ENCODE results near the gene YLPM1.
A peak's percentile ranks its signal among the peaks of the same experiment; 100 is the strongest.

Gene YLPM1

GRCh38 chr14:74846168-74846567 is 83.1 kb downstream of the YLPM1 start:
- TF ChIP-seq Cebpa-rat (IDR thresholded peaks at IDR 0.05) = no peak
- H4K20me1 ChIP-seq = no peaks in the 10 kb centered on the region
- no peak overlapping the region for H3K9ac ChIP-seq
- no peak overlapping the region for H3K4me2 ChIP-seq
- H3K27ac ChIP-seq = no peak overlapping the region
- no peaks in the 10 kb centered on the region for H3K27me3 ChIP-seq
- H3K9me3 ChIP-seq (replicated peaks in 1 of 11) = no peaks in the 10 kb centered on the region
- no peak overlapping the region for H3K4me3 ChIP-seq
- H3K36me3 ChIP-seq = peaks cover 0 to 18% (median 2%) of the 10 kb centered on the region in 11 experiments; a peak in 5 of 22 replicates
- H3K4me1 ChIP-seq = peaks cover 0 to 12% (median 1%) of the 10 kb centered on the region in 10 experiments; a peak in 9 of 20 replicates

DNA sequence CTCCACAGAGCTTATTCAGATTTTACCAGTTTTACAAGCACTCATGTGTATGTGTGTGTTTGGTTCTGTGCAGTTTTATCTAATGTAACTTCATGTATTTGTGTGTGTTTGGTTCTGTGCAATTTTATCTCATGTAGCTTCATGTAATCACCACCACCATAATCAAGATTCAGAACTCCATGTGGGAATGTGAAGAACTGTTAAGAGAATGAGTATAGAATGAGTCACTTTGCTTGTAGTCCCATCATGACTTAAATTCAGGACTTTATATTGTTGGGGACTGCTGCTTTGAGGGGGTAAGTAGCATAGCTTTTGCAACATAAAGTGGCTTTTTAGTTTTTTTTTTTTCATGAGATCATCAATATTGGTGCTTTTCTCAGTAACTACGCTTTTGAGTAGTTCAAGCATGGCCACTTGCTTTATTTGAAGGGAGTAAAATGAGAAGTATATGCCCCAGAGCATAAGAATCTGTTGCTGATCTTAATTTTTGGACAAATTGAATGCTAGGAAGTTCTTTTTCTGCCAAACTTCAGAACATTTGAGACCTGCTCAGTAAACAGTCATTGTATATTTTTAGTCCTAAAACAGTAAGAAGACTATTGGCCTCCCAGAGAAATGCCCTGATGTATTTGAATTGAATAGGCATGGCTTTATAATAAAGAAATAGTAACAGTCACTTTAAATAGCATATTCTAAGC is 84.0 kb downstream of the YLPM1 start:
- Histone ChIP-seq H4K20me1 (no peaks in the 10 kb centered on the region), H3K4me1 (peaks cover 0 to 2% (median 0%) of the 10 kb centered on the region in 10 experiments; a peak in 2 of 20 replicates), H3K4me3 (no peak overlapping the region), H3K27me3 (no peaks in the 10 kb centered on the region), H3K9me3 (replicated peaks in 1 of 11) (no peaks in the 10 kb centered on the region), H3K9ac (no peak overlapping the region), H3K27ac (no peak overlapping the region), H3K4me2 (no peak overlapping the region), H3K36me3 (peaks cover 0 to 8% (median 0%) of the 10 kb centered on the region in 11 experiments; a peak in 1 of 22 replicates)
- no peak for TF ChIP-seq Cebpa-rat (IDR thresholded peaks at IDR 0.05)

DNA sequence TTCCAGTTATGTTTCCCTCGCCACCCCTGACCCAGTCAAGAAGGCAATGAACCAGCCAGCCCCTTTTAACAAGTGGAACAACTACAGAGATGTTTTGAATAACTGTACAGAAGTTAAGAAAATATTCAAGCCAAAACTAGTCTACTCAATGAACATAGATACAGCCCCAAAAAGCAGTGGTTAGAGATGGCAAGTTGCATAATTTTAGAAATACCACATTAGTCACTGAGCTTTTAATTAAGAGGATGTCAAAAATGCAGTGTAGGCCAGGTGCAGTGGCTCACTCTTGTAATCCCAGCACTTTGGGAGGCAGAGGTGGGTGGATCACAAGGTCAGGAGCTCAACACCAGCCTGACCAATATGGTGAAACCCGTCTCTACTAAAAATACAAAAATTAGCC is 85.7 kb downstream of the YLPM1 start:
- H3K4me2 ChIP-seq = no peak overlapping the region
- H3K4me3 ChIP-seq = no peak overlapping the region
- H3K9me3 ChIP-seq (replicated peaks in 1 of 11) = no peaks in the 10 kb centered on the region
- H3K4me1 ChIP-seq = no peaks in the 10 kb centered on the region; a peak in 1 of 20 replicates
- 0 out of 22 replicates have a peak, but pooled peaks cover 0 to 4% (median 0%) of the 10 kb centered on the region in 11 experiments for H3K36me3 ChIP-seq
- no peaks in the 10 kb centered on the region for H3K27me3 ChIP-seq
- no peak overlapping the region for H3K27ac ChIP-seq
- TF ChIP-seq Cebpa-rat (IDR thresholded peaks at IDR 0.05) = no peak
- no peak overlapping the region for H3K9ac ChIP-seq
- H4K20me1 ChIP-seq = no peaks in the 10 kb centered on the region

GRCh38 chr14:74852922-74853530 is 89.9 kb downstream of the YLPM1 start:
- Histone ChIP-seq H3K36me3 (no peaks in the 10 kb centered on the region), H3K27ac (no peak overlapping the region), H3K9ac (no peak overlapping the region), H3K4me2 (no peak overlapping the region), H3K27me3 (no peaks in the 10 kb centered on the region), H3K9me3 (replicated peaks in 1 of 11) (no peaks in the 10 kb centered on the region), H3K4me1 (peaks cover 0 to 15% (median 10%) of the 10 kb centered on the region in 10 experiments; a peak in 10 of 20 replicates), H3K4me3 (no peak overlapping the region), H4K20me1 (no peaks in the 10 kb centered on the region; a peak in 1 of 22 replicates)
- TF ChIP-seq Cebpa-rat (IDR thresholded peaks at IDR 0.05) = no peak

DNA sequence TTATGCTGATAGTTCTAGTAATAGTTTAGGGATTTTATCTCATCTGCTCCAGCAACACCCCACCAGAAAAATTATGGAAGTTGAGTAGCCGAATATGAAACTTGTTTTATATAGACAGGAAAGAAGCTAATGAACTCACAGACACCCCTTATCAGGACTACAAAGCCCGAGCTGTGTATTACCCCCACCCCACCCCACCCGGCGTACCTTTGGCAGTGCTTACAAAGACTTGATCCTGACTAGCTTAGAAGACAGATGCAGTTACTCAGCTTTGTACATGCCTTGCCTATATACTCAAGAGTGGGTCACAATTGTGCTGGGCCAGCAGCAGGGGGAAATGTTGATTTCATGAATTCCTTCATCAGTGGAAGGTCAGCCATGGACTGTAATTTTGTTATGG is 90.5 kb downstream of the YLPM1 start:
- Histone ChIP-seq H3K9me3 (replicated peaks in 1 of 11) (no peaks in the 10 kb centered on the region), H3K27me3 (no peaks in the 10 kb centered on the region), H3K4me3 (no peak overlapping the region), H4K20me1 (no peaks in the 10 kb centered on the region; a peak in 1 of 22 replicates), H3K27ac (no peak overlapping the region), H3K36me3 (no peaks in the 10 kb centered on the region), H3K9ac (no peak overlapping the region), H3K4me2 (no peak overlapping the region), H3K4me1 (peaks cover 0 to 15% (median 10%) of the 10 kb centered on the region in 10 experiments; a peak in 10 of 20 replicates)
- no peak for TF ChIP-seq Cebpa-rat (IDR thresholded peaks at IDR 0.05)

GRCh38 chr14:74855021-74855420 is 91.9 kb downstream of the YLPM1 start:
- TF ChIP-seq Cebpa-rat (IDR thresholded peaks at IDR 0.05) = no peak
- no peak overlapping the region for H3K27ac ChIP-seq
- no peaks in the 10 kb centered on the region for H3K27me3 ChIP-seq
- no peak overlapping the region for H3K4me3 ChIP-seq
- H3K9me3 ChIP-seq (replicated peaks in 1 of 11) = no peaks in the 10 kb centered on the region
- H3K4me1 ChIP-seq = peaks cover 0 to 15% (median 10%) of the 10 kb centered on the region in 10 experiments; a peak in 9 of 20 replicates
- H3K4me2 ChIP-seq = peak overlapping the region in 1 of 11 experiments; percentile 33; a peak in 1 of 22 replicates
- no peaks in the 10 kb centered on the region; a peak in 1 of 22 replicates for H4K20me1 ChIP-seq
- no peaks in the 10 kb centered on the region for H3K36me3 ChIP-seq
- no peak overlapping the region for H3K9ac ChIP-seq

- Histone ChIP-seq H3K9me3 (replicated peaks in 1 of 11) (no peaks in the 10 kb centered on the region), H3K4me1 (peaks cover 0 to 15% (median 10%) of the 10 kb centered on the region in 10 experiments; a peak in 9 of 20 replicates), H3K9ac (no peak overlapping the region), H3K4me3 (no peak overlapping the region), H3K36me3 (no peaks in the 10 kb centered on the region), H3K27me3 (no peaks in the 10 kb centered on the region), H3K27ac (no peak overlapping the region), H4K20me1 (no peaks in the 10 kb centered on the region; a peak in 1 of 22 replicates), H3K4me2 (peak overlapping the region in 1 of 11 experiments; percentile 33; a peak in 2 of 22 replicates)
- no peak for TF ChIP-seq Cebpa-rat (IDR thresholded peaks at IDR 0.05)
Observed at GRCh38 chr14:74855945-74856344, 92.8 kb downstream of the YLPM1 start.

DNA sequence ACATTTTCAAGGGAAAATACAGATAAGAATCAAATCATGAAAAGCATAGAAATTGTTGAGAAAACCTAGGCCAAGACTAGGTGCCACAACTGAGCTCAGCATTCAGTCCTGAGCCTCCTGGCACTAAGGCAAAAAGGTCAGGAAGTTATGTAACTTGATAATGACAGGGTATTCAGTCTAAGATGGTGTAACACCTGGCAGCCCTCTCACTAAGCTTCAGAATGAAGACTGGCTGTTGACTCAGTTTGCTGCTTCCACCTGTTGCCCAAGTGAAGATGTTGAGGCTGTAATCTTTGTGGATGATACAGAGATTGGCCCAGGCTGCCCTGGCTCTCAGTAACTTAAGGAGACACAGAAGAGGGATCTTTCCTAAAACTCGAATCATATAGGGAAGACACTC is 93.2 kb downstream of the YLPM1 start:
- Histone ChIP-seq H3K27me3 (no peaks in the 10 kb centered on the region), H3K9ac (no peak overlapping the region)
- TF ChIP-seq Cebpa-rat (IDR thresholded peaks at IDR 0.05) = no peak

GRCh38 chr14:74858022-74858421 is 94.9 kb downstream of the YLPM1 start:
- no peaks in the 10 kb centered on the region for H3K9me3 ChIP-seq (replicated peaks in 1 of 11)
- no peaks in the 10 kb centered on the region; a peak in 1 of 22 replicates for H4K20me1 ChIP-seq
- 0 out of 22 replicates have a peak overlapping the region, but pooled peaks of 1 of the 11 experiments have one; percentile 12 for H3K9ac ChIP-seq
- H3K4me2 ChIP-seq = no peak overlapping the region
- no peak overlapping the region for H3K4me3 ChIP-seq
- no peak overlapping the region for H3K27ac ChIP-seq
- peaks cover 0 to 10% (median 0%) of the 10 kb centered on the region in 11 experiments; a peak in 1 of 22 replicates for H3K36me3 ChIP-seq
- no peak for TF ChIP-seq Cebpa-rat (IDR thresholded peaks at IDR 0.05)
- H3K27me3 ChIP-seq = no peaks in the 10 kb centered on the region
- H3K4me1 ChIP-seq = peaks cover 0 to 24% (median 14%) of the 10 kb centered on the region in 10 experiments; a peak in 17 of 20 replicates

More for the DNA sequence above, 93.2 kb downstream of the YLPM1 start:
- Histone ChIP-seq H3K27ac (no peak overlapping the region), H3K36me3 (no peaks in the 10 kb centered on the region), H4K20me1 (no peaks in the 10 kb centered on the region; a peak in 1 of 22 replicates), H3K9me3 (replicated peaks in 1 of 11) (no peaks in the 10 kb centered on the region), H3K4me2 (no peak overlapping the region), H3K4me3 (no peak overlapping the region), H3K4me1 (peaks cover 0 to 15% (median 10%) of the 10 kb centered on the region in 10 experiments; a peak in 10 of 20 replicates)

Data from BLaER1 treated with 17β-estradiol and CSF1 and Interleukin-3, amounts not matched to agents 10 nM and 100 nM (cell line).